Liver (tissue), 9 donors: ENCODE results near the gene PPP1R1B. TPM values are rescaled to one million over a fixed set of nuclear protein-coding genes. Genes with fewer than 3 reads are reported as not detected.

Experiments
- DNase-seq: peaks from one replicate; pipeline ENCODE4 v3.0.0-alpha.2; 2017; ENCODE audit warnings: low spot score
- H3K27ac ChIP-seq, 2 donors: one replicate each; pipeline ENCODE4 v1.7.0; 2013; ENCODE audit warnings: inconsistent platforms in 2 of 2, low read length in 2 of 2, control low read depth in 1 of 2, low read depth in 1 of 2, mild to moderate bottlenecking in 1 of 2
- H3K27me3 ChIP-seq, 4 donors: one replicate each; pipeline versions ENCODE4 v1.6.1 to v1.7.0; 2013; ENCODE audit warnings: low read length in 3 of 4, inconsistent platforms in 1 of 4, mild to moderate bottlenecking in 1 of 4, moderate library complexity in 1 of 4; ENCODE audit not compliant: control insufficient read depth in 4 of 4, insufficient read depth in 4 of 4
- H3K36me3 ChIP-seq, 4 donors: one replicate each; pipeline versions ENCODE4 v1.6.1 to v1.7.0; 2013; ENCODE audit warnings: low read length in 3 of 4, mild to moderate bottlenecking in 3 of 4, low read depth in 1 of 4, moderate library complexity in 1 of 4; ENCODE audit not compliant: control insufficient read depth in 4 of 4, insufficient read depth in 3 of 4
- H3K4me1 ChIP-seq, 4 donors: one replicate each; pipeline versions ENCODE4 v1.6.1 to v1.7.0; 2013; ENCODE audit warnings: low read length in 3 of 4, mild to moderate bottlenecking in 3 of 4, moderate library complexity in 1 of 4; ENCODE audit not compliant: control insufficient read depth in 4 of 4, insufficient read depth in 4 of 4
- H3K4me3 ChIP-seq, 3 donors: one replicate each; pipeline versions ENCODE4 v1.6.1 to v1.7.0; 2013; ENCODE audit warnings: low read length in 3 of 3, control low read depth in 1 of 3, low read depth in 1 of 3, mild to moderate bottlenecking in 1 of 3
- H3K9ac ChIP-seq, 2 donors: one replicate each; pipeline ENCODE4 v1.7.0; 2013; ENCODE audit warnings: low read length in 2 of 2, mild to moderate bottlenecking in 2 of 2, moderate library complexity in 2 of 2, control low read depth in 1 of 2, low read depth in 1 of 2
- H3K9me3 ChIP-seq, 4 donors: one replicate each; pipeline versions ENCODE4 v1.6.1 to v1.7.0; 2013; ENCODE audit warnings: low read length in 3 of 4; ENCODE audit not compliant: control insufficient read depth in 4 of 4
- ATF3 ChIP-seq: IDR thresholded peaks from 2 replicates; pipeline ENCODE4 v1.6.1; 2016; ENCODE audit warnings: antibody characterized with exemption
- CTCF ChIP-seq: fragments of 150-350 bp; IDR thresholded peaks from 2 replicates; pipeline ENCODE4 v1.5.1; 2017; ENCODE audit warnings: improper control_type of control experiment, low read depth, low read length; ENCODE audit not compliant: missing input control
- EGR1 ChIP-seq, 2 donors: IDR thresholded peaks; 2 replicates each; pipeline ENCODE4 v1.6.1; 2016 to 2018; ENCODE audit warnings: antibody characterized with exemption in 2 of 2, low read depth in 2 of 2
- FOXA1 ChIP-seq: IDR thresholded peaks from 2 replicates; pipeline ENCODE4 v1.6.1; 2016; ENCODE audit warnings: antibody characterized with exemption
- GABPA ChIP-seq, 2 donors: IDR thresholded peaks in 1 of 2; conservative IDR thresholded peaks in 1 of 2; 2 replicates each; pipeline ENCODE4 v1.6.1; 2016; ENCODE audit warnings: antibody characterized with exemption in 2 of 2, mild to moderate bottlenecking in 1 of 2, moderate library complexity in 1 of 2
- HNF4A ChIP-seq, 2 donors: conservative IDR thresholded peaks; 2 replicates each; pipeline ENCODE4 v1.6.1; 2016; ENCODE audit warnings: antibody characterized with exemption in 2 of 2, mild to moderate bottlenecking in 2 of 2
- HNF4G ChIP-seq: IDR thresholded peaks from 2 replicates; pipeline ENCODE4 v1.6.1; 2016; ENCODE audit warnings: antibody characterized with exemption
- JUND ChIP-seq, 2 donors: IDR thresholded peaks; 2 replicates each; pipeline ENCODE4 v1.6.1; 2016; ENCODE audit warnings: antibody characterized with exemption in 2 of 2
- NR2F2 ChIP-seq: IDR thresholded peaks from 2 replicates; pipeline ENCODE4 v1.6.1; 2016; ENCODE audit warnings: antibody characterized with exemption
- RAD21 ChIP-seq, 2 donors: IDR thresholded peaks; 2 replicates each; pipeline ENCODE4 v1.6.1; 2016; ENCODE audit warnings: antibody characterized with exemption in 2 of 2, mild to moderate bottlenecking in 2 of 2
- REST ChIP-seq: IDR thresholded peaks from 2 replicates; pipeline ENCODE4 v1.6.1; 2016; ENCODE audit warnings: antibody characterized with exemption, mild to moderate bottlenecking
- RXRA ChIP-seq, 2 donors: IDR thresholded peaks; 2 replicates each; pipeline ENCODE4 v1.6.1; 2017 to 2018; ENCODE audit warnings: antibody characterized with exemption in 2 of 2, mild to moderate bottlenecking in 1 of 2
- SP1 ChIP-seq: IDR thresholded peaks from 2 replicates; pipeline ENCODE4 v1.6.1; 2018; ENCODE audit warnings: antibody characterized with exemption, mild to moderate bottlenecking
- TAF1 ChIP-seq: conservative IDR thresholded peaks from 2 replicates; pipeline ENCODE4 v1.6.1; 2016; ENCODE audit warnings: antibody characterized with exemption, mild to moderate bottlenecking
- YY1 ChIP-seq: IDR thresholded peaks from 2 replicates; pipeline ENCODE4 v1.6.1; 2016; ENCODE audit warnings: antibody characterized with exemption, mild to moderate bottlenecking
- ZBTB33 ChIP-seq: IDR thresholded peaks from 2 replicates; pipeline ENCODE4 v1.6.1; 2016; ENCODE audit warnings: antibody characterized with exemption
- WGBS: extraction: QIAGEN DNeasy Blood & Tissue Kit; methylation state at CpG from one replicate; pipeline ENCODE4 v1.1.7; 2013; 5-methylcytosine and 5-hydroxymethylcytosine counted together
- polyA plus RNA-seq, 2 donors: library from polyadenylated mRNA; stranded (reverse) in 1 of 2; unstranded in 1 of 2; fragments of 200-250 nt in 1 of 2; fragments of >200 nt in 1 of 2; fragmentation: Nextera tagmentation in 1 of 2; extraction: Ambion mirVana in 1 of 2; gene quantifications; one replicate each; pipeline versions ENCODE4 v1.2.1 to v1.2.3, GENCODE V29; 2013 to 2015
- total RNA-seq, 2 donors: library from RNA; depleted of rRNA; stranded (reverse); fragments of >200 nt; gene quantifications; one replicate each; pipeline ENCODE4 v1.2.3, GENCODE V29; 2014
- donor health status: healthy.
- donor health status: healthy.
- donor health status: healthy.
- donor health status: healthy.
- donor health status: healthy.

Gene PPP1R1B
- total and polyA plus RNA-seq, 4 donors = 0.14 TPM; not detected in 3

- 29% methylated on average over 4 of the region's 4 CpGs for WGBS
- H3K27me3 ChIP-seq = peaks cover 4 to 15% (median 11%) of the 10 kb centered on the region in 4 donors
These were observed 31.5 kb upstream of the PPP1R1B start for GRCh38 chr17:39595294-39595693.

GRCh38 chr17:39595928-39596510 lies 30.7 kb upstream of the PPP1R1B start:
- H3K9me3 ChIP-seq = no peaks in the 10 kb centered on the region
- WGBS = 21% methylated on average over 11 of the region's 11 CpGs
- TF ChIP-seq RXRA (IDR thresholded peaks at IDR 0.05) (no peak), TAF1 (no peak), CTCF (no peak), SP1 (no peak), HNF4G (no peak), EGR1 (IDR thresholded peaks at IDR 0.05; ENCODE audit: low read depth in 2 of 2) (no peak), HNF4A (conservative IDR thresholded peaks at IDR 0.05) (no peak), GABPA (IDR thresholded peaks at IDR 0.05 in 1 of 2, conservative IDR thresholded peaks at IDR 0.05 in 1 of 2) (no peak), ATF3 (no peak), REST (no peak)

More at GRCh38 chr17:39595294-39595693, 31.5 kb upstream of the PPP1R1B start:
- TF ChIP-seq ATF3 (no peak), YY1 (no peak), HNF4A (conservative IDR thresholded peaks at IDR 0.05) (no peak), NR2F2 (no peak), FOXA1 (no peak), ZBTB33 (no peak), SP1 (no peak), RXRA (IDR thresholded peaks at IDR 0.05) (no peak), CTCF (no peak), TAF1 (no peak), HNF4G (no peak), RAD21 (IDR thresholded peaks at IDR 0.05) (no peak), JUND (IDR thresholded peaks at IDR 0.05) (no peak), GABPA (IDR thresholded peaks at IDR 0.05 in 1 of 2, conservative IDR thresholded peaks at IDR 0.05 in 1 of 2) (no peak)
- Histone ChIP-seq H3K36me3 (no peaks in the 10 kb centered on the region), H3K9ac (no peak overlapping the region), H3K4me1 (peaks cover 0 to 12% (median 7%) of the 10 kb centered on the region in 4 donors), H3K9me3 (no peaks in the 10 kb centered on the region), H3K27ac (no peak overlapping the region), H3K4me3 (no peak overlapping the region)
- no peak for DNase-seq

More at GRCh38 chr17:39595928-39596510, 30.7 kb upstream of the PPP1R1B start:
- DNase-seq = no peak
- no peak overlapping the region for H3K27ac ChIP-seq
- peaks cover 4 to 19% (median 14%) of the 10 kb centered on the region in 4 donors for H3K27me3 ChIP-seq
- no peaks in the 10 kb centered on the region for H3K36me3 ChIP-seq
- no peak overlapping the region for H3K9ac ChIP-seq
- H3K4me1 ChIP-seq = peaks cover 0 to 12% (median 7%) of the 10 kb centered on the region in 4 donors
- H3K4me3 ChIP-seq = no peak overlapping the region
